Epithelial cell of esophagus (primary cell): ENCODE results near the gene CTSD.

Experiments used
- DNase-seq: peaks from one replicate; pipeline ENCODE4 v3.0.0; 2010; ENCODE audit warnings: low read depth
- H3K4me3 ChIP-seq: 2 replicates; pipeline ENCODE4 v1.5.1; 2011; ENCODE audit warnings: mild to moderate bottlenecking, low read length, control low read depth
- TF ChIP-seq, protein P1 (sequence below): IDR thresholded peaks from 2 replicates; pipeline ENCODE4 v1.5.1; 2011; ENCODE audit warnings: low read depth, mild to moderate bottlenecking, low read length, control low read depth, inconsistent platforms; ENCODE audit not compliant: insufficient read depth; ENCODE audit errors: missing control alignments

CTSD gene

DNA sequence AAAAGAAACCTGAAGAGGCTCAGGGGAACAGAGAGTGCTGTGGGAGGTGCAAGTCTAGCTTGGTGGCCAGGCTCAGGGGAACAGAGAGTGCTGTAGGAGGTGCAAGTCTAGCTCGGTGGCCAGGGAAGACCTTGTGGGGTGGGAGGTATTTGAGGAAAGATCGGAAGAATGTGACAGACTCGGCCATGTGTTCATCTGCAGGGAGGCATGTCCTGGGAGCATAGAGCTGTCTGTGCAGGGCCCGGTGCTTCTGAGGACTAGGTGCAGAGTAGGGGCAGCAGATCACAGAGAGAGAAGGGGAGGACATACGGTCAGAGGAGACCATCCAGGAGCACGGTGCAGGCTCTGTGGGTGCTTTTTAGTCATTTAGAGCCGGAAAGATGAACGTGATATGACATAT lies 24.2 kb downstream of the CTSD start:
- TF ChIP-seq, protein P1, sequence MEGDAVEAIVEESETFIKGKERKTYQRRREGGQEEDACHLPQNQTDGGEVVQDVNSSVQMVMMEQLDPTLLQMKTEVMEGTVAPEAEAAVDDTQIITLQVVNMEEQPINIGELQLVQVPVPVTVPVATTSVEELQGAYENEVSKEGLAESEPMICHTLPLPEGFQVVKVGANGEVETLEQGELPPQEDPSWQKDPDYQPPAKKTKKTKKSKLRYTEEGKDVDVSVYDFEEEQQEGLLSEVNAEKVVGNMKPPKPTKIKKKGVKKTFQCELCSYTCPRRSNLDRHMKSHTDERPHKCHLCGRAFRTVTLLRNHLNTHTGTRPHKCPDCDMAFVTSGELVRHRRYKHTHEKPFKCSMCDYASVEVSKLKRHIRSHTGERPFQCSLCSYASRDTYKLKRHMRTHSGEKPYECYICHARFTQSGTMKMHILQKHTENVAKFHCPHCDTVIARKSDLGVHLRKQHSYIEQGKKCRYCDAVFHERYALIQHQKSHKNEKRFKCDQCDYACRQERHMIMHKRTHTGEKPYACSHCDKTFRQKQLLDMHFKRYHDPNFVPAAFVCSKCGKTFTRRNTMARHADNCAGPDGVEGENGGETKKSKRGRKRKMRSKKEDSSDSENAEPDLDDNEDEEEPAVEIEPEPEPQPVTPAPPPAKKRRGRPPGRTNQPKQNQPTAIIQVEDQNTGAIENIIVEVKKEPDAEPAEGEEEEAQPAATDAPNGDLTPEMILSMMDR, result no peak
- H3K4me3 ChIP-seq, result no peak overlapping the region
- no peak for DNase-seq

DNA sequence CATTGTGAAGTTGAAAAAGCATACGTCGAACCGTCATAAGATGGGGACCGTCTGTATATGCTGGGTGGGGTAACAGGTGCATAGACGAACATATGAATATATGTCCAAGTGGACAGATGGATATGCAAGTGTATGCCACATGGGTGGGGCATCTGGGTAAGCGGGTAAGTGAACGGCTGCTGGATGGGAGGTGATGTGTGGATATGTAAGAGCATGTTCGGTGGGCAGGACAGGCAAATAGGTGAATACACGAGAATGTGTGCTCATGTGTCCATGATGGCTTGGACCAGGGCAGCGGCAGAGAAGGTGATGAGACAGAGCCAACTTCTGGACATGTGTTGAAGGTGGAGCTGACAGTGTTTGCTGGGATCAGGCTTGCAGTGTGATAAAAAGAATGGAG lies 25.3 kb downstream of the CTSD start:
- H3K4me3 ChIP-seq, result no peak overlapping the region
- DNase-seq, result no peak
- TF ChIP-seq, protein P1, result no peak

DNA sequence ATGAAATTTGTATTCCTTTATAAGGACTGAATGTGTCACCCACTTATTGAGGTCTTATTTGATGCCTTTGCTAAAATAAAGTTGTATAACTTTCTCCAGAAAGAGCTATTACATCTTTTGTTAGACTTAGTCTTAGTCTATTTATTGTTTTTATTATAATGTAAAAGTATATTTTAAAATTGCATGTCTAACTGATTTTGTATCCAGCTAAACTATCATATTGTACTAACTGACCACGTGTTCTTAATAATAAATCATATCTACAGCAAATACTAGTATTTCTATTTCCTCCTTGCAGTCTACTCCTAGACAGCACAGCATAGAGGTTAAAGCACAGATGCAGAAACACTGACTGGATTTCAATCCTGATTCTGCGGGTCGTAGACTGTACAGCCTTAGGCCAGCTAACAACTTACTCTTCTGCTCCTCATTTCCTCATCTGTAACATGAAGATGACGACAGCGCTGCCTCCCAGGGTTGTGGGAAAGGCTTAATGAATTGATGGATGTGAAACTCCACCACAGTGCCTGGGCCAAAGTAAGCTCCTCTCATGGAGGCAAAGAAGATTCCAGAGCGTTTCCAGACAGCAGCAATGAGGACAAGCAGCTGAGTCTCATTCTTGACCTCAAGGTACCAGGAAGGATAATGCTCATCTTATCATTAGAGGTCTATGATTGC lies 26.5 kb downstream of the CTSD start:
- no peak overlapping the region for H3K4me3 ChIP-seq
- TF ChIP-seq, protein P1, result no peak
- no peak for DNase-seq

DNA sequence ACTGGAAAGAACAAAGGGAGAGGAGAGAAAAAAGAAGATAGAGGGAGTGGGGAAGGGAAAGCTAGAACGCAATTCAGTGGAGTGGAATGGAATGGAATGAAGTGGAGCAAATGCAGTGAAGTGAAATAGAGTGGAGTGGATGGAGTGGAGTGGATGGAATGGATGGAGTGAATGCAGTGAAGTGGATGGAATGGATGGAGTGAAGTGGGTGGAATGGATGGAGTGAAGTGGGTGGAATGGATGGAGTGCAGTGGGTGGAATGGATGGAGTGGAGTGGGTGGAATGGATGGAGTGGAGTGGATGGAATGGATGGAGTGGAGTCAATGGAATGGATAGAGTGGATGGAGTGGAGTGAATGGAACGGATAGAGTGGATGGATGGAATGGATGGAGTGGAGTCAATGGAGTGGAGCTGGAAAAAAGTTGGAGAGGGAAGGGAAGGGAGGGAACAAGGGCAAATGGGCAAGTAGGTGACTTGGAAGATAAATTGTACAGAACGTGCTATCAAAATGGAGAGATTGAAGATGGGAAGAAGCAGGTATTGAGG lies 27.2 kb downstream of the CTSD start:
- no peak overlapping the region for H3K4me3 ChIP-seq
- DNase-seq, result no peak
- TF ChIP-seq, protein P1, result no peak

DNA sequence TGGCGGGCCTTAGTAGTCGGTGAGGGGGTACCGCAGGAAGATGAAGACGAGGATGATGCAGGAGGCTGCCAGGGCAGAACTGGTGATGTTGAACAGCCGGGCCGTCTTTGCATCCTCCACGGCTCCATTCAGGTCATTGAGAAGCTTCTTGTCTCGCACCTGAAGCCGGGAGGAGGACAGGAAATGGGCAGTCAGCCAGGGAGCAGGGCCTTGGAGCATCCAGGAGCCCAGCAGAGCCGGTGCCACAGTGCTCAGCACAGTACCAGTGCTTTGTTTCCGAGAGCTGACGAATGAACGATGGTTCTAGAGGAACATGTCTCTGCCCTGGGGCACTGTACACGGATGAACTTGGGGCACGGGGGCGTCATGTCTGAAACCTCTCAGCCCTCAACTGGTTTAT lies 28.5 kb downstream of the CTSD start:
- no peak overlapping the region for H3K4me3 ChIP-seq
- no peak for DNase-seq
- TF ChIP-seq, protein P1, result no peak

DNA sequence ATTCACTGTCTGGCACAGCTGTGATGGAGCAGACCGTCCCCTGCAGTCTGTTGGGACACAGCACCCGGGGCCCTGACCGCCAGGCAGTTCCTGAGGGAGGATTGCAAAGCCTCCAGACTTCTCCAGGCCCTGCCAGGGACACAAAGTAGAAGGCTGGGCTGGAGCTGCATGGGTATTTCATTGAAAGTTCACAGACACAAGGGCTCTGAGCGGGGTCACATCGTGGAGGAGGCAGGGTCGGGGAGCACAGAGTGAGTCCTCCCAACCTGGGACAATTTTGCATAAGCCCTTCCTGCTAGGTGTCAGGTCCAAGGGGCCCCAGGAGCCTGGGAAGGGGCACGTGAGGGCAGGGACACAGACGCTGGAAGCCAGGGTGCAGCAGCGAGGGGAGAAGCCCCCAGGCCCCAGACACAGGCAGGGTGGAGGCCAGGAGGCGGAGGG lies 29.1 kb downstream of the CTSD start:
- TF ChIP-seq, protein P1, result no peak
- no peak for DNase-seq
- H3K4me3 ChIP-seq, result no peak overlapping the region
